ENCODE measurements around the gene CD320. TPM values are rescaled to one million over a fixed set of nuclear protein-coding genes. Genes with fewer than 3 reads are reported as not detected.

CD320 gene
- 25.8 and 50.6 TPM in 2 replicates for total RNA-seq

GRCh38 chr19:8307965-8308866 is at the start of gene CD320:
Gene CD320, minus strand, starts transcription at chr19:8308358. Its CDS starts 68 bp downstream, at chr19:8308290.

GRCh38 chr19:8342684-8343482 is 34.7 kb upstream of the CD320 start, which contains the start of gene KANK3:
Gene KANK3, minus strand, starts transcription at chr19:8343262. Its CDS starts 5,434 bp downstream, at chr19:8337828.

GRCh38 chr19:8321067-8321985 is 13.2 kb upstream of the CD320 start, which contains the start of the genes NDUFA7 and RPS28:
Gene NDUFA7, minus strand, starts transcription at chr19:8321375. Its CDS starts 17 bp downstream, at chr19:8321358.
Gene RPS28, plus strand, starts transcription at chr19:8321496. Its CDS starts 35 bp downstream, at chr19:8321531.

Other genes with a start within 250 kb of the CD320 start
- not detected in 2 replicates for gene FBN3, start 158.8 kb downstream of the CD320 start, total RNA-seq
- 0.72 and 8.5 TPM in 2 replicates for gene CERS4, start 99.0 kb downstream of the CD320 start, total RNA-seq
- 22.6 and 24.3 TPM in 2 replicates for gene NDUFA7, start 13.0 kb upstream of the CD320 start, total RNA-seq
- 66.7 and 318 TPM in 2 replicates for gene RPS28, start 13.1 kb upstream of the CD320 start, total RNA-seq
- gene KANK3, start 34.9 kb upstream of the CD320 start, total RNA-seq, result 0.22 and 0.86 TPM in 2 replicates
- 2.6 and 18.5 TPM in 2 replicates for gene ANGPTL4, start 55.8 kb upstream of the CD320 start, total RNA-seq
- gene RAB11B, start 82.0 kb upstream of the CD320 start, total RNA-seq, result 29.1 and 48.4 TPM in 2 replicates
- gene MARCHF2, start 104.9 kb upstream of the CD320 start, total RNA-seq, result 56.0 and 65.9 TPM in 2 replicates
- 50.8 and 71.0 TPM in 2 replicates for gene HNRNPM, start 136.6 kb upstream of the CD320 start, total RNA-seq
- gene PRAM1, start 194.3 kb upstream of the CD320 start, total RNA-seq, result under 0.01 TPM in 1 of 2 replicates, not detected in the other
- gene ZNF414, start 205.8 kb upstream of the CD320 start, total RNA-seq, result 9.9 and 13.3 TPM in 2 replicates

Measured in placental pericyte (primary cell).